Measurements from ENCODE around the gene PLAAT4. TPM values are rescaled to one million over a fixed set of nuclear protein-coding genes. Genes with fewer than 3 reads are reported as not detected.
"Not testable (repeated sequence)": the region's sequence is repeated elsewhere in the genome, so short reads cannot be mapped to it uniquely, and the experiment has no call there.

PLAAT4 gene
- total RNA-seq, 1 donor from 2014 or later, result 14.7 TPM

DNA sequence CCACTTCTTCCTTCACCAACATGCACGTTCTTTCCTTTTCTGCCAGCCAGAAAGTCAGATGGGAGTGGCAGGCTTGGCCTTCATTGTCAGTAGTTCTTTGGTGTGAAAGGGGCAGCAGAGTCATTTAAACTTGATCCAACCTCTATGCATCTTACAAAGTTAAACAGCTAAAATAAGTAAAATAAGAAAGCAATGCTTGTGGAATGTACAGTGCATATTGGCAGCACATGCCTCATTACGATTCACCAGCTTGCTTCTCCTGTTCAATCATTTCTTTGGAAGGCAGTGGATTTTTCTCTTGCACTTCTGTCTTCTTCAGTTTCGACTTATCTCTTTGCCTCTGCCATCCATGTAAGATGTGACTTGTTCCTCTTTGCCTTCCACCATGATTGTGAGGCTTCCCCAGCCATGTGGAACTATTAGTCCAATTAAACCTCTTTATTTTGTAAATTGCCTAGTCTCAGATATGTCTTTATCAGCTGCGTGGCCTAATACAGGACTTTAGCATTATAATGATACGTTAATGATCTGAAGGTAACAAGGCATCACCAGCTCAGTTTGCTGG, 15.9 kb upstream of the PLAAT4 start:
- Mint-ChIP-seq H3K9me3 (peaks cover 4% of the 10 kb centered on the region), H3K27me3 (peaks cover 6% of the 10 kb centered on the region)

DNA sequence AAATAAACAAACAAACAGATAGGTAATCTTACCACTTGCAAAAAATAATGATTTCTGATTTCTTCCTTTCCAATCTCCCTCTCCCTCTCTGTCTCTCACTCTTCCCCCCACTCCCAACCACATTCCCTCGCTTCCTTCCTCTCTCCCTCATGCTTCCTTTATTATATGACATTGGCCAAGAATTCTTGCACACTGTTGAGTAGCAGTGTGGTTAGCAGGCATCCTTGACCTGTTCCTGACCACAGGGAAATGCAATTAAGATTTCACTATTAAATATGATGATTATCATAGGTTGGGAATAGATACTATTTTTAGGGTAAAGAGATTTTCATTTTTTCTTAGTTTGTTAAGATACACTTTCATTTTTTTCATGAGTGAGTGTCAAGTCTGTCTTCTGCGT, 14.7 kb upstream of the PLAAT4 start:
- H3K4me1 Mint-ChIP-seq, result peaks cover 10% of the 10 kb centered on the region
- H3K27ac Mint-ChIP-seq, result no peak overlapping the region
- no peak overlapping the region for H3K4me3 Mint-ChIP-seq
- DNase-seq, result no peak
- no peaks in the 10 kb centered on the region for H3K36me3 Mint-ChIP-seq (ENCODE audit: low read depth)
- peaks cover 4% of the 10 kb centered on the region for H3K9me3 Mint-ChIP-seq
- intact Hi-C loops (cut with micrococcal nuclease), result no loop called here
- H3K27me3 Mint-ChIP-seq, result peaks cover 6% of the 10 kb centered on the region

More for the DNA sequence above, 15.9 kb upstream of the PLAAT4 start:
- Mint-ChIP-seq H3K4me1 (peaks cover 10% of the 10 kb centered on the region), H3K4me3 (no peak overlapping the region), H3K36me3 (ENCODE audit: low read depth) (no peaks in the 10 kb centered on the region), H3K27ac (no peak overlapping the region)
- DNase-seq, result no peak
- intact Hi-C loops (cut with micrococcal nuclease), result no loop called here

DNA sequence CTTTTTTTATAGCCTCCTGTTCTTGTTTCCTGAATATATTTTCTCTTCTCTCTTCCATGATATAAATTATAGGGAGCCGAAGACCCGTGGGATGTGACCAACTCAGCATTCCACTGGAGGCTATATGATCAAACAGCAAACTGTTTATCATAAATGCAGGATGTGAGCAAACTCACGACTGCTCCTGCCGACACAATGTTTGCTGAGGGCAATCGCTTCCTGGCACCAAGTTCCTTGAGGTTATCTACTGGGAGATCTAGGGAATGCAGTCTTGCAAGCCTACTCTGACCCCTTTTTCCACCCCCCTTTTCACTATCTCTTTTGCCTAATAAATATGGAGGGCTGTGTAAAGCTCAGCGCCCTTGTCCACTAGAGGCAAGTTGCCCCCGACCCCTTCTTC, 13.5 kb upstream of the PLAAT4 start:
- no peak overlapping the region for H3K4me3 Mint-ChIP-seq
- intact Hi-C loops (cut with micrococcal nuclease), result no loop called here
- no peaks in the 10 kb centered on the region for H3K36me3 Mint-ChIP-seq (ENCODE audit: low read depth)
- DNase-seq, result no peak
- H3K27me3 Mint-ChIP-seq, result peaks cover 6% of the 10 kb centered on the region
- peaks cover 4% of the 10 kb centered on the region for H3K9me3 Mint-ChIP-seq
- H3K4me1 Mint-ChIP-seq, result peaks cover 8% of the 10 kb centered on the region
- H3K27ac Mint-ChIP-seq, result no peak overlapping the region

DNA sequence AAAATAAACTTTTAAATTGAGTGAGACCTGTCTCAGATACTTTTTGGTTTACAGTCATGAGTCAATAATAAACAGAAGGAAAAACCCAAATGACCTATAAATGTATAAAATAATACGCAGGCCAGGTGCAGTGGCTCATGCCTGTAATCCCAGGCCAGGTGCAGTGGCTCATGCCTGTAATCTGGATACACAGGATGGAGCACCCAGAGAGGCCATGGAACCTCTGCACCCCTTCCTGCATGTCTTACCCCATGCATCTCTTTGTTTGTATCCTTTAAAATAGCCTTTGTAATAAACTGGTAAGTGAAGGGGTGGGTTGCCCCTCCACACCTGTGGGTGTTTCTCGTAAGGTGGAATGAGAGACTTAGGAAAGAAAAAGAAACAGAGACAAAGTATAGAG, 8.9 kb upstream of the PLAAT4 start:
- Mint-ChIP-seq H3K36me3 (ENCODE audit: low read depth) (no peaks in the 10 kb centered on the region), H3K4me1 (peaks cover 26% of the 10 kb centered on the region), H3K27ac (no peak overlapping the region), H3K27me3 (peaks cover 2% of the 10 kb centered on the region), H3K4me3 (no peak overlapping the region), H3K9me3 (peaks cover 4% of the 10 kb centered on the region)
- no peak for DNase-seq
- intact Hi-C loops (cut with micrococcal nuclease), result no loop called here

DNA sequence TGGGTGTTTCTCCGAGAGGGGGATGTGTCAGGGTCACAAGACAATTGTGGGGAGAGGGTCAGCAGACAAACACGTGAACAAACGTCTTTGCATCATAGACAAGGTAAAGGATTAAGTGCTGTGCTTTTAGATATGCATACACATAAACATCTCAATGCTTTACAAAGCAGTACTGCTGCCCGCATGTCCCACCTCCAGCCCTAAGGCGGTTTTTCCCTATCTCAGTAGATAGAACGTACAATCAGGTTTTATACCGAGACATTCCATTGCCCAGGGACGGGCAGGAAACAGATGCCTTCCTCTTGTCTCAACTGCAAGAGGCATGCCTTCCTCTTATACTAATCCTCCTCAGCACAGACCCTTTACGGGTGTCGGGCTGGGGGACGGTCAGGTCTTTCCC, 8.5 kb upstream of the PLAAT4 start:
- intact Hi-C loops (cut with micrococcal nuclease); H3K36me3 Mint-ChIP-seq (ENCODE audit: low read depth); H3K27ac Mint-ChIP-seq; H3K9me3 Mint-ChIP-seq; H3K27me3 Mint-ChIP-seq; H3K4me3 Mint-ChIP-seq; DNase-seq: not testable (repeated sequence)
- H3K4me1 Mint-ChIP-seq, result peaks cover 29% of the 10 kb centered on the region

DNA sequence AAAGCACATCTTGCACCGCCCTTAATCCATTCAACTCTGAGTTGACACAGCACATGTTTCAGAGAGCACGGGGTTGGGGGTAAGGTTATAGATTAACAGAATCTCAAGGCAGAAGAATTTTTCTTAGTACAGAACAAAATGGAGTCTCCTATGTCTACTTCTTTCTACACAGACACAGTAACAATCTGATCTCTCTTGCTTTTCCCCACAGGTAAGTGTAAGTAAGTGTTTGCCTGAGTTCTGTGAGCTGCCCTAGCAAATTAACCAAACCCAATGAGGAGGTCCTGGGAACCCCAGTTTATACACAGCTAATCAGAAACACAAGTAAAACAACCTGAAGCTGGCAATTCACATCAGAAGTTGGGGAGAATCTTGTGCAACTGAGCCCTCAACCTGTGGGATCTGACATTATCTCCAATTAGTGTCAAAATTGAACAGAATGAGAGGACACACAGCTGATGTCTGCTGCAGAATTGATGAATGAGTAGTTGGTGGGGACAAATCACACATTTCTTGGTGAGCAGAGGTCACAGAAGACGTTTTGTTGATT, 7.8 kb upstream of the PLAAT4 start:
- H3K36me3 Mint-ChIP-seq (ENCODE audit: low read depth); DNase-seq; H3K4me3 Mint-ChIP-seq; intact Hi-C loops (cut with micrococcal nuclease); H3K27me3 Mint-ChIP-seq; H3K9me3 Mint-ChIP-seq; H3K27ac Mint-ChIP-seq: not testable (repeated sequence)
- H3K4me1 Mint-ChIP-seq, result peaks cover 35% of the 10 kb centered on the region

DNA sequence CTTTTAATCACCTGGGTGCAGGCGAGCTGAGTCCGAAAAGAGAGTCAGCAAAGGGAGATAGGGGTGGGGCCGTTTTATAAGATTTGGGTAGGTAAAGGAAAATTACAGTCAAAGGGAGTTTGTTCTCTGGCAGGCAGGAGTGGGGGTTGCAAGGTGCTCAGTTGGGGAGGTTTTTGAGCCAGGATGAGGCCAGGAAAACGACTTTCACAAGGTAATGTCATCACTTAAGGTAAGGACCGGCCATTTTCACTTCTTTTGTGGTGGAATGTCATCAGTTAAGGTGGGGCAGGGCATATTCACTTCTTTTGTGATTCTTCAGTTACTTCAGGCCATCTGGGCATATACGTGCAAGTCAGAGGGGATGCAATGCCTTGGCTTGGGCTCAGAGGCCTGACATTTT, 7.2 kb upstream of the PLAAT4 start:
- H3K9me3 Mint-ChIP-seq; H3K27me3 Mint-ChIP-seq; intact Hi-C loops (cut with micrococcal nuclease); DNase-seq; H3K4me3 Mint-ChIP-seq; H3K36me3 Mint-ChIP-seq (ENCODE audit: low read depth); H3K27ac Mint-ChIP-seq: not testable (repeated sequence)
- peaks cover 41% of the 10 kb centered on the region for H3K4me1 Mint-ChIP-seq

DNA sequence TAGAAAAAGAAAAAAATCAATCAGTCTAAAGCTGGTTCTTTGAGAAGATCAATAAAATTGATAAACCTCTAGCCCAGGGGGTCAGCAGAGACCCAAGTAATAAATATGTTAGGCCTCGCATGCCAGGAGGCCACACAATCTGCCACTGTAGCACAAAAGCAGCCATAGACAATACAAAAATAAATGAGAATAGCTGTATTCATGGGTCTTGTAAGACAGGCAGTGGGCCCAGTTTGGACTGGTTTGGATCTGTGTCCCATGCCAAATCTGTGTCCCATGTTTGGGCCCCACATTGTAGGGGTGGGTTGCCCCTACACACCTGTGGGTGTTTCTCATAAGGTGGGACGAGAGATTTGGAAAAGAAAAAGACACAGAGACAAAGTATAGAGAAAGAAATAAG, 6.6 kb upstream of the PLAAT4 start:
- Mint-ChIP-seq H3K9me3 (no peaks in the 10 kb centered on the region), H3K27me3 (no peaks in the 10 kb centered on the region), H3K4me1 (peaks cover 45% of the 10 kb centered on the region), H3K27ac (no peak overlapping the region), H3K36me3 (ENCODE audit: low read depth) (no peaks in the 10 kb centered on the region), H3K4me3 (no peak overlapping the region)
- intact Hi-C loops (cut with micrococcal nuclease), result no loop called here
- DNase-seq, result no peak

DNA sequence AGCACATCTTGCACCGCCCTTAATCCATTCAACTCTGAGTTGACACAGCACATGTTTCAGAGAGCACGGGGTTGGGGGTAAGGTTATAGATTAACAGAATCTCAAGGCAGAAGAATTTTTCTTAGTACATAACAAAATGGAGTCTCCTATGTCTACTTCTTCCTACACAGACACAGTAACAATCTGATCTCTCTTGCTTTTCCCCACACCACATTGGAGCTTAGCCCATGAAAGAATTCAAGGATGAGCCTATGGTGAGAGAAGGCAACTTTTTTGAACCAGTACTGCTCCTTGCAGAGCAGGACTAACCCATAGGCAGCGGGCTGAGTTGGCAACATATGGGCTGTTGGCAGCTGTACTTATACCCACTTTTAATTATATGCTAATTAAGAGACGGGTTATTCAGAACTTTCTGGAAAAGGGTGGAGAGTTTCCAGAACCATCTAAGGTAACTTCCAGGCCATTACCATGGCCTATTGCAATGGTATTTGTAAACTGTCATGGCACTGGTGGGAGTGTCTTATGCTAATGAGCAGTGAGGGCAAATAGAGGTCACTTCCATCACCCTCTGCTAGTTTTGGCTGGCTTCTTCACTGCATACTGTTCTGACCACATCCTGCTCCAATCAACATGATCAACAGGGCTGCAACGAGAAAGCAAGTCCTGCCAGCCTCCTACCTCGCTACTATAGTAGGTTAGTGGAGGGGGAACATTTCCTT, 5.4 kb upstream of the PLAAT4 start:
- intact Hi-C loops (cut with micrococcal nuclease), result loop anchor here (1.0 kb wide), 1 partner anchor 36 kb away; no protein-coding TSS in a partner anchor
- Mint-ChIP-seq H3K27ac (peak overlapping the region; percentile 73), H3K4me3 (peak overlapping the region; percentile 54), H3K4me1 (peaks cover 56% of the 10 kb centered on the region)
- H3K36me3 Mint-ChIP-seq (ENCODE audit: low read depth); H3K27me3 Mint-ChIP-seq; H3K9me3 Mint-ChIP-seq: not testable (repeated sequence)
- DNase-seq, result peak; percentile 92

DNA sequence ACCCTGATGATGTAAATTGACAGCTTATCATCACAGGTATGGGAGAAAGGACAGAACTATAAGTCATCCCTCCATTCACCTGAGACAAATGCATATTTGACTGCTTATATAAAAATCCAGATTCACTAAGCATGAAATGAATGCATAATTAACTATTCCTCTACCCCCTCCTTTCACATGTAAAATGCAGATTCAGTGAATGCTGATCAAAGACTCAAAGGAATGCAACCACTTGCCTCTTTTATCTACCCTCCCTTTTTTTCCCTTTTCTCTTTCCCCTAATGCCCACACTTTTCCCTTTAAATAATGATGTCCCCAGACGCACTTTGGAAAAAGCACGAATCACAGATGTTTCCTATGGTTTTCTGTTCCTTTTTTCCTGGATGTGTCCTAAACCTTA, 4.5 kb upstream of the PLAAT4 start:
- Mint-ChIP-seq H3K4me1 (peaks cover 62% of the 10 kb centered on the region), H3K27ac (no peak overlapping the region), H3K4me3 (peak overlapping the region; percentile 10), H3K36me3 (ENCODE audit: low read depth) (no peaks in the 10 kb centered on the region), H3K27me3 (no peaks in the 10 kb centered on the region), H3K9me3 (no peaks in the 10 kb centered on the region)
- intact Hi-C loops (cut with micrococcal nuclease), result no loop called here
- DNase-seq, result no peak

DNA sequence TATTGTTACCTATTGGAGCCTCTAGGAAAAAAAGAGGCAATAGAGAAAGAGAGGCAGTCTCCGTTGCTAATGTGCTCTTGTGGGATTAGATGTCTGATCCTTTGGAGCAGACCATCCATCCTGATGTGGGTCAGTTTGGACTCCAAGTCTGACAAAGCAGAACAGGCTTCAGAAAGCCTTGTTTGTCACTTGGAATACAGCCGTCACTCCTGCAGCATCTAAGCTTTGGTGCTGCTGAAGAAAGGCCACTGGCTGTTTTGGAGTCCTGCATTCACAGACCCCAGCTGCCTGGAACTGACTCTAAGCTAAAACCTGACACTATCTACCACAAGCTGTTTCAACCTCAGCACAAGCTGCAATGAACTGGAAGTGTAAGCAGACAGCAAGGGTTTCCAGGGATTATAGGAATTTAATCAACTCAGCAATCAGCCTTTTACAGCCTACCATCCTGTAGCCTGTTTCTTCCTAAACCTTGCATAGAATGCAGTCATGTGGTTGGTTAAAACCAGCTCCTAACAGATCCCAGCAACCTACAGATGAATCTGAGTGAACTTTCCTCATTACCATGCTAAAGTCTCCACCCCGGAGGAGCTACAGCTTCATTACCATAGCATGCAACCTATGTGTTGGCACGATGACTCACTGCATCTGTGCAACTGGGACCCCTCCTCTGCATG, 3.7 kb upstream of the PLAAT4 start:
- intact Hi-C loops (cut with micrococcal nuclease), result no loop called here
- Mint-ChIP-seq H3K4me1 (peaks cover 69% of the 10 kb centered on the region), H3K27ac (no peak overlapping the region), H3K27me3 (no peaks in the 10 kb centered on the region), H3K4me3 (no peak overlapping the region), H3K36me3 (ENCODE audit: low read depth) (peaks cover 2% of the 10 kb centered on the region), H3K9me3 (no peaks in the 10 kb centered on the region)
- no peak for DNase-seq

DNA sequence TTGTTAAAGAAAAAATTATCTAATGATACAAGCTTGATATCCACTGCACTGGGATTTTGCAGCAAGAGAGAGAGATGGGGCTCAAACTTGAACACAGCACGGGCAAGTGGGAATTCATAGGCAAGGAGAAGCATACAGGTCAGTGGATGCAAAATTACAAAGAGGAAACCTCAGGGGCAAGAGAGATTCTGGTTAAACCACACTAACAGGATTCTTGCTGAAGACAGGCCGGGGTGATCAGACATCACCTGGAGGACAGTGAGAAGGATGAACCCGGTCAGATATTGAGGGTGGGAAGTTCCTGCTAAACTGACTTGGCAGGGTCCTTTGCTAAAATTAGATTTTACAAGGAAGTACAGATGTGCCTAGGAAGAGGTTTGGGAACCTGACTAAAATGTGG, 2.5 kb upstream of the PLAAT4 start:
- H3K27me3 Mint-ChIP-seq, result no peaks in the 10 kb centered on the region
- intact Hi-C loops (cut with micrococcal nuclease), result no loop called here
- no peak overlapping the region for H3K4me3 Mint-ChIP-seq
- peaks cover 8% of the 10 kb centered on the region for H3K36me3 Mint-ChIP-seq (ENCODE audit: low read depth)
- no peaks in the 10 kb centered on the region for H3K9me3 Mint-ChIP-seq
- peaks cover 77% of the 10 kb centered on the region for H3K4me1 Mint-ChIP-seq
- H3K27ac Mint-ChIP-seq, result no peak overlapping the region
- DNase-seq, result no peak

DNA sequence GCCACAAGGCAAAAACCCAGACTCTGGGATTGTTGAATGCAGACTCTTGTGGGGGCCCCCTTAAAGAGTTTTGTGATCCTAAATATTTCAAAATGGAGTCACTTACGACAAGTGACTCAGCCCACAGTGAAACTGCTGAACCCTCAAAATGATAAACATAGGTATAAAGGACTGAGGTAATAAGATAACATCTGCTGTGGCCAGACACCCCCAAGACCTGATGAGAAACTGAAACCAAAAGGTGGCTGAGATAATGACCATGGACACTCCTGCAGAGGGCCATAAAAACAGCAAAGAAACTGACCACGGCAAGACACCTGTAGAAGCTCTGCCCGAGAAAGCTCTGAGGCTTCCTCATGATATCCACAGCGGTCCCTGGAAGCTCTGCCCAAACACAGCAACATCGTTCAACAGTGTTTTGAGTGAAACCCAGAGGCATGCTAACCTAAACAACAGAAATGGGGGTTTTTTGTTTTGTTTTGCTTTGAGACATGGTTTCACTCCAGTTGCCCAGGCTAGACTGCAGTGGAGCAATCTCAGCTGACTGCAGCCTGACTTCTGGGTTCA, 1.6 kb upstream of the PLAAT4 start:
- intact Hi-C loops (cut with micrococcal nuclease), result loop anchor here (1.0 to 5.0 kb wide), 4 partner anchors 18 to 137 kb away; partner anchors contain the start of gene ATL3
- Mint-ChIP-seq H3K27ac (peak overlapping the region; percentile 88), H3K9me3 (no peaks in the 10 kb centered on the region), H3K27me3 (no peaks in the 10 kb centered on the region), H3K4me3 (peak overlapping the region; percentile 90), H3K4me1 (peaks cover 73% of the 10 kb centered on the region), H3K36me3 (ENCODE audit: low read depth) (peaks cover 11% of the 10 kb centered on the region)
- peak; percentile 78 for DNase-seq

DNA sequence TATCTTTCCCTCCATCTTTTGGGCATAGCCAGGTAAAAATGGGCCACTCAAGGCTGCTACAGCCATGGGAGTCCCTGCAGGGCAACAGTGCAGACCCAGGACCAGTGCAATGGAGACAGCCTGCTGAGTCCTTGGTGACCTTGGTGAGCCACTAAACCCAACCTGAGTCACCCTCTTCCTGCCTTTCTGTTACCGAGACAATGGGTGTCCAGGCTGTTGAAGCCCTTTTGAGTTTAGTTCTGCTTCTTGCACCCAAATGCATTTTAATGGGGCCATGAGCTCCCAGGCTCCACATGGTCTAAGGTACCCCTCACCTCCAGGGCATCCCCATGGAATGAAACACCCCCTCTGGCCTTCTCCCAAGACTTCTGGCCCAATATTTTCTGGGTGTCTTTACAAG, 874 bp upstream of the PLAAT4 start:
- Mint-ChIP-seq H3K4me1 (peaks cover 73% of the 10 kb centered on the region), H3K27ac (peak overlapping the region; percentile 88), H3K36me3 (ENCODE audit: low read depth) (peaks cover 14% of the 10 kb centered on the region), H3K27me3 (no peaks in the 10 kb centered on the region), H3K9me3 (no peaks in the 10 kb centered on the region), H3K4me3 (peak overlapping the region; percentile 90)
- intact Hi-C loops (cut with micrococcal nuclease), result loop anchor here (1.0 to 5.0 kb wide), 4 partner anchors 18 to 137 kb away; partner anchors contain the start of gene ATL3
- DNase-seq, result peak; percentile 82
